HG03159 (cell line): ENCODE data around the gene OLIG2.

Experiments
- ATAC-seq: cut with Tn5 transposase; IDR thresholded peaks from one replicate; pipeline ENCODE4 v1.9.1; 2021; ENCODE audit warnings: mild to moderate bottlenecking, moderate library complexity; ENCODE audit not compliant: unreplicated experiment

Gene OLIG2

DNA sequence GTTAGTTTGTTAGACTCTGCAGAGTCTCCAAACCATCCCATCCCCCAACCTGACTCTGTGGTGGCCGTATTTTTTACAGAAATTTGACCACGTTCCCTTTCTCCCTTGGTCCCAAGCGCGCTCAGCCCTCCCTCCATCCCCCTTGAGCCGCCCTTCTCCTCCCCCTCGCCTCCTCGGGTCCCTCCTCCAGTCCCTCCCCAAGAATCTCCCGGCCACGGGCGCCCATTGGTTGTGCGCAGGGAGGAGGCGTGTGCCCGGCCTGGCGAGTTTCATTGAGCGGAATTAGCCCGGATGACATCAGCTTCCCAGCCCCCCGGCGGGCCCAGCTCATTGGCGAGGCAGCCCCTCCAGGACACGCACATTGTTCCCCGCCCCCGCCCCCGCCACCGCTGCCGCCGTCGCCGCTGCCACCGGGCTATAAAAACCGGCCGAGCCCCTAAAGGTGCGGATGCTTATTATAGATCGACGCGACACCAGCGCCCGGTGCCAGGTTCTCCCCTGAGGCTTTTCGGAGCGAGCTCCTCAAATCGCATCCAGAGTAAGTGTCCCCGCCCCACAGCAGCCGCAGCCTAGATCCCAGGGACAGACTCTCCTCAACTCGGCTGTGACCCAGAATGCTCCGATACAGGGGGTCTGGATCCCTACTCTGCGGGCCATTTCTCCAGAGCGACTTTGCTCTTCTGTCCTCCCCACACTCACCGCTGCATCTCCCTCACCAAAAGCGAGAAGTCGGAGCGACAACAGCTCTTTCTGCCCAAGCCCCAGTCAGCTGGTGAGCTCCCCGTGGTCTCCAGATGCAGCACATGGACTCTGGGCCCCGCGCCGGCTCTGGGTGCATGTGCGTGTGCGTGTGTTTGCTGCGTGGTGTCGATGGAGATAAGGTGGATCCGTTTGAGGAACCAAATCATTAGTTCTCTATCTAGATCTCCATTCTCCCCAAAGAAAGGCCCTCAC is at the start of gene OLIG2:
OLIG2 (plus strand) TSS at position 447 of the 954 bp plus-strand sequence. CDS start 928 bp downstream, outside the sequence.
- ATAC-seq: no peak

GRCh38 chr21:32976791-32977190 is 48.9 kb upstream of the OLIG2 start:
- ATAC-seq: no peak

GRCh38 chr21:32977216-32977615 is 48.5 kb upstream of the OLIG2 start:
- no peak for ATAC-seq

GRCh38 chr21:32978331-32979270 is 47.1 kb upstream of the OLIG2 start:
- no peak for ATAC-seq

GRCh38 chr21:32979598-32980268 is 46.0 kb upstream of the OLIG2 start:
- no peak for ATAC-seq

- ATAC-seq: no peak
These were observed 44.6 kb upstream of the OLIG2 start for GRCh38 chr21:32981096-32981495.

GRCh38 chr21:32990666-32991065 is 35.1 kb upstream of the OLIG2 start:
- no peak for ATAC-seq

GRCh38 chr21:32991361-32991760 is 34.4 kb upstream of the OLIG2 start:
- no peak for ATAC-seq

DNA sequence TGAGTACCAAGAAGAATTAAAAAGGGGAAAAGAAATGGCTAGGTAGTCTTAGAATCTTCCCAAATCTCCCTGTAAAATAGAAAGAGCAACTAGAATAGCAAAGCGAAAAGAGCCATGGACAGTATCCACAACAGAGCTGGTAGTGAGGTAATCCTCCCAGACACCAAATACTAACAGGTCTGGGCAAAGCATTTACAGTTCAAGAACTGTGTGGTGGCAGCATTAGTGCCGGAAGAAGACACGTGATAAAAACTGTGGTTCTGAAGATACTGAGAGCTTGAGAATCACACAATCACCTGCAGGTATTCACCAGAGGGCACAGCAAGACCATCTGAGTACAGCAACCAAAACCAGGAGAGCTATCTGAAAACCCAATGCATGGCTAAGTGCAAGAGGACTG is 31.8 kb upstream of the OLIG2 start:
- ATAC-seq: no peak

GRCh38 chr21:32994305-32994704 is 31.4 kb upstream of the OLIG2 start:
- ATAC-seq: no peak

- ATAC-seq: no peak
These were observed 18.0 kb upstream of the OLIG2 start for GRCh38 chr21:33007747-33008146.

DNA sequence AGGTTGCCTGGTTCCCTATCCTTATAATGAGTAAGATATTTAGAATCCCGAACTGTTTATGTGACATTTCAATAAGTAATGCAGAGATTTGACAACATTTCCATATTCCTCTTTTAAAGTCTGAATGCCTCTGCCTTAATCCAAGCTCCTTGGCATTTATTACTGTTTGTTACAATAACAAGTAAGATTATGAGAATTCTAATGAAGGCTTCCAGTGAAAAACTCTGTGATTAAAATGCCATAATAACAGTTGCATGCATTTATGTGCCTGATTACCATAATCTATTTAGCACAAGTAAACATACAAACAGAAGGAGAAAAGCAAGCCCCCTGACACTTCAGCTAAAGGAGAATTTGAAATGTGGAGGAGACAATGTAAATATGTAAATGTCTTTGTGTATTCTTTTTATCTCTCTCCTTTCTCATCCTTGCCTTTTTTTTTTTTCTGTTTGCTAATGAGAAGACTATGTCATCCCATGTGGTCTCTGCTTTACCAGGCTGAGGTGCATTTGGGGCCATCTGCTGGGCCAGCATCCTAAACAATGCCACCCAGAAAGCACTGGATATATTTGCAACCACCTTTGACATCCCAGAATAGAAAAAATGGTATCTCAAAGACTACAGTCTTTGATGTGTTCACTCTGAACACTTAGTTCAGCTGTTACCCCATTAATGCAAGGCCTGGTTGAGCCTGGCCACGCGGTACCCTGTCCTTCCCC is 17.2 kb upstream of the OLIG2 start:
- ATAC-seq: no peak

- no peak for ATAC-seq
These were observed 14.8 kb upstream of the OLIG2 start for GRCh38 chr21:33010931-33011330.

- no peak for ATAC-seq
These were observed 14.3 kb upstream of the OLIG2 start for GRCh38 chr21:33011462-33011861.

- no peak for ATAC-seq
These were observed 12.1 kb upstream of the OLIG2 start for GRCh38 chr21:33013626-33014025.

DNA sequence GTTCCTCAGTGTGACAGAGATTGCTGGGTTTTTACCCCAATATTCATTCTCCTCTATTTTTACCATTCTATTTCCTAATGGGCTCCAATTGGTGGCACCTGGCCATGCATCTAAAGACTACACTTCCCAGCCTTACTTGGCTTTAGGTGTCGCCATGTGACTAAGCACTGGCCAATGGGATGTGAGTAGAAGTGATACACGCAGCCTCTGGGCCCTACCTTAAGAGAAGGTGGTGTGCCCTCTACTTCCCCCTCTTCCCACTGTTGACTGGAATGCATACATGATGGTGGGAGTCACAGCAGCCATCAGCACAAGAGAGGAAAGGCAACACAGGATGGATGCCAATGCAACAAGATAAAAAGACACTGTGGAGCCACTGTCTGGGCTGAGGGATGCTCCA is 11.4 kb upstream of the OLIG2 start:
- ATAC-seq: no peak

DNA sequence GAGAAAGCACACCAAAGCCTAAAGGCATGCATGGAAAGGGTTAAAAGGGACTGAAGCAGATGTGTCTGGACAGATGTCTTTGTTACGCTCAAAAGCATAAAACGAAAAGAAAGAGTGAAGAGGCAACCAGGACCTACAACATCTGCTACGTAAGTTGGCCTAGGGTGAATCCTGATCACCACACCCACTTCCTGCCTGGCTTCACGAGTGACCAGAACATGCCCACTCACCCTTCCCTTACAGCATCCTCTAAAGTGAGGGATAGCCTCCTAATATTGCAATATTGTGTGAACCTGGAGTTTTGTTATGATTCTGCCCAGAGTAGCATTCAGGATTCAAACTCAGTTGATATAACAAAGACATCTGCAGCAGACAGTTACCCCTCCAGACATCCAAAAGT is 10.6 kb upstream of the OLIG2 start:
- no peak for ATAC-seq

DNA sequence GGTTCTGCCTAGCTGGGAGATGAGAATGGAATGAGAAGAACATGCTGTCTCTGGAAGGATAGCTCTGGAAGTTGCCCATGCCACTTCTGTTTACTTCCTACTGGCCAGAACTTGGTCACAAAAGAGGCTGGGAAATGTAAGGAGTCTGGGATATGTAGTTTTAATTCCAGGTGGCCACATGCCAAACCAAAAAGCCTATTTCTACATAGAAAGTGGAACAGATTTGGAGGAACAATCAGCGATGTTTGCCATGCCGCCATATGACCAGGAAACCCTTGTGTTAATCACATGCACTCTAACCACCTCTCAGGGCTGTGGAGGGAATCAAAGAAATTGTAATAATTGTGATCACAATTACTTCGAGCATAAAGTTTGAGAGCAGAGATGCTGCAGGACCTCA is 10.0 kb upstream of the OLIG2 start:
- no peak for ATAC-seq

- ATAC-seq: no peak
These were observed 6.8 kb upstream of the OLIG2 start for GRCh38 chr21:33018707-33019465.

GRCh38 chr21:33019516-33019884 is 6.2 kb upstream of the OLIG2 start:
- ATAC-seq: no peak
